GM12891 (cell line): ENCODE results near the gene ZNF407.

Experiments
- PAX5 ChIP-seq: IDR thresholded peaks from 2 replicates; pipeline ENCODE4 v1.6.1; 2011; ENCODE audit warnings: low read length, moderate library complexity, mild to moderate bottlenecking; ENCODE audit not compliant: insufficient read depth, severe bottlenecking
- POLR2A ChIP-seq: IDR thresholded peaks from 2 replicates; pipeline ENCODE4 v1.6.1; 2011; ENCODE audit warnings: low read depth, low read length, control low read depth
- POLR2AphosphoS5 ChIP-seq: IDR thresholded peaks from 2 replicates; pipeline ENCODE4 v1.6.1; 2011; ENCODE audit warnings: low read depth, low read length, control low read depth
- POU2F2 ChIP-seq: IDR thresholded peaks from 2 replicates; pipeline ENCODE4 v1.6.1; 2011; ENCODE audit warnings: low read depth, mild to moderate bottlenecking, control low read depth, low read length, moderate library complexity
- SPI1 ChIP-seq: IDR thresholded peaks from 2 replicates; pipeline ENCODE4 v1.6.1; 2011; ENCODE audit warnings: low read depth, low read length, control low read depth
- TAF1 ChIP-seq: IDR thresholded peaks from 2 replicates; pipeline ENCODE4 v1.6.1; 2011; ENCODE audit warnings: low read depth, low read length, control low read depth

- TF ChIP-seq POLR2A: no peak
- TF ChIP-seq POLR2AphosphoS5: no peak
- TF ChIP-seq TAF1: no peak
- TF ChIP-seq POU2F2: no peak
- TF ChIP-seq SPI1: no peak
- TF ChIP-seq PAX5: no peak
These were observed 188.0 kb downstream of the ZNF407 start for GRCh38 chr18:74785632-74786031.
